Activated T-cell treated with anti-CD3 and anti-CD28 coated beads for 4 hours (primary cell): Measurements from ENCODE around the gene SEMA6C.
"Not testable (repeated sequence)": the region's sequence is repeated elsewhere in the genome, so short reads cannot be mapped to it uniquely, and the experiment has no call there.

Experiments used
- DNase-seq: peaks from one replicate; pipeline ENCODE4 v3.0.0-alpha.2; 2020

SEMA6C gene

GRCh38 chr1:151128800-151129199 lies 17.6 kb downstream of the SEMA6C start:
- no peak for DNase-seq

- no peak for DNase-seq
Measured at GRCh38 chr1:151124763-151125403, 21.5 kb downstream of the SEMA6C start.

- DNase-seq, result no peak
Measured at GRCh38 chr1:151113877-151114276, 32.6 kb downstream of the SEMA6C start.

- DNase-seq, result no peak
Measured at GRCh38 chr1:151108331-151108730, 38.1 kb downstream of the SEMA6C start.

- DNase-seq, result no peak
Measured at GRCh38 chr1:151106894-151107293, 39.5 kb downstream of the SEMA6C start.

GRCh38 chr1:151104630-151105029 lies 41.8 kb downstream of the SEMA6C start:
- DNase-seq, result no peak

- DNase-seq, result no peak
Measured at GRCh38 chr1:151098126-151098525, 48.3 kb downstream of the SEMA6C start.

GRCh38 chr1:151097426-151097825 lies 49.0 kb downstream of the SEMA6C start:
- not testable (repeated sequence) for DNase-seq

GRCh38 chr1:151085953-151086559 lies 60.4 kb downstream of the SEMA6C start:
- no peak for DNase-seq
